GM06990 (cell line): ENCODE measurements around the gene PICK1.

ENCODE experiments used
- DNase-seq: peaks from one replicate; pipeline ENCODE4 v3.0.0-alpha.2; 2011; ENCODE audit not compliant: insufficient read length; ENCODE audit errors: extremely low read depth
- H3K27me3 ChIP-seq: replicated peaks from 2 replicates; pipeline ENCODE4 v1.6.0; 2011; ENCODE audit warnings: low read length; ENCODE audit not compliant: control insufficient read depth, insufficient read depth
- H3K36me3 ChIP-seq: 2 replicates; pipeline ENCODE4 v1.5.1; 2011; ENCODE audit warnings: low read length; ENCODE audit not compliant: control insufficient read depth, insufficient read depth
- H3K4me3 ChIP-seq: replicated peaks from 2 replicates; pipeline ENCODE4 v1.5.1; 2011; ENCODE audit warnings: low read depth, mild to moderate bottlenecking, control low read depth, low read length
- CTCF ChIP-seq: IDR thresholded peaks from 2 replicates; pipeline ENCODE4 v1.5.1; 2011; ENCODE audit warnings: low read length, control low read depth, mild to moderate bottlenecking, inconsistent platforms; ENCODE audit not compliant: insufficient read depth, poor library complexity, severe bottlenecking

PICK1 gene

GRCh38 chr22:38025514-38025913 is 31.7 kb upstream of the PICK1 start:
- DNase-seq: no peak
- H3K27me3 ChIP-seq: peaks cover 3% of the 10 kb centered on the region
- H3K36me3 ChIP-seq: no peaks in the 10 kb centered on the region
- no peak for TF ChIP-seq CTCF
- H3K4me3 ChIP-seq: no peak overlapping the region

GRCh38 chr22:38026130-38027111 is 30.8 kb upstream of the PICK1 start:
- Histone ChIP-seq H3K4me3 (no peak overlapping the region), H3K36me3 (no peaks in the 10 kb centered on the region), H3K27me3 (peaks cover 3% of the 10 kb centered on the region)
- DNase-seq: no peak
- TF ChIP-seq CTCF: no peak

GRCh38 chr22:38027487-38027886 is 29.7 kb upstream of the PICK1 start:
- H3K36me3 ChIP-seq: no peaks in the 10 kb centered on the region
- H3K4me3 ChIP-seq: no peak overlapping the region
- peaks cover 3% of the 10 kb centered on the region for H3K27me3 ChIP-seq
- DNase-seq: no peak
- no peak for TF ChIP-seq CTCF

GRCh38 chr22:38028344-38029130 is 28.7 kb upstream of the PICK1 start:
- Histone ChIP-seq H3K4me3 (no peak overlapping the region), H3K27me3 (peaks cover 3% of the 10 kb centered on the region), H3K36me3 (no peaks in the 10 kb centered on the region)
- no peak for DNase-seq
- no peak for TF ChIP-seq CTCF

- no peak for TF ChIP-seq CTCF
- DNase-seq: no peak
- Histone ChIP-seq H3K36me3 (no peaks in the 10 kb centered on the region), H3K4me3 (no peak overlapping the region), H3K27me3 (peaks cover 3% of the 10 kb centered on the region)
Measured at GRCh38 chr22:38029370-38029769, 27.8 kb upstream of the PICK1 start.
